Ascending aorta (tissue), 2 donors: ENCODE results near the gene AFP. TPM values are rescaled to one million over a fixed set of nuclear protein-coding genes. Genes with fewer than 3 reads are reported as not detected.

Source experiments
- DNase-seq, 2 donors: peaks; one replicate each; pipeline ENCODE4 v3.0.0-alpha.2; 2019; ENCODE audit warnings: low spot score in 2 of 2
- H3K27ac ChIP-seq, 2 donors: fragments of 200-600 bp; sonication (generic); one replicate each; pipeline ENCODE4 v1.5.1; 2016 to 2017; ENCODE audit warnings: mild to moderate bottlenecking in 1 of 2
- H3K27me3 ChIP-seq: fragments of 200-600 bp; sonication (generic); one replicate; pipeline ENCODE4 v1.5.1; 2017
- H3K36me3 ChIP-seq, 2 donors: fragments of 200-600 bp; sonication (generic); one replicate each; pipeline ENCODE4 v1.5.1; 2016
- H3K4me1 ChIP-seq, 2 donors: fragments of 200-600 bp; sonication (generic); one replicate each; pipeline ENCODE4 v1.5.1; 2016 to 2017; ENCODE audit warnings: mild to moderate bottlenecking in 1 of 2
- H3K4me3 ChIP-seq, 2 donors: fragments of 200-600 bp; sonication (generic); one replicate each; pipeline ENCODE4 v1.5.1; 2016 to 2017; ENCODE audit warnings: mild to moderate bottlenecking in 1 of 2
- H3K9me3 ChIP-seq, 2 donors: fragments of 200-600 bp; sonication (generic); one replicate each; pipeline ENCODE4 v1.5.1; 2016
- CTCF ChIP-seq, 3 experiments: fragments of 200-600 bp in 2 of 3; fragments of 450-650 bp in 1 of 3; sonication (generic) in 2 of 3; IDR thresholded peaks; one replicate each; pipeline ENCODE4 v1.5.1; 2016 to 2019; ENCODE audit warnings: antibody characterized with exemption in 3 of 3, mild to moderate bottlenecking in 1 of 3, moderate library complexity in 1 of 3
- intact Hi-C: fragments of 100-400 bp; cut with DNase I; formaldehyde crosslinking; loops from one replicate; pipeline ENCODE4 v1.15.1; 2023
- total RNA-seq: library from RNA; depleted of rRNA; stranded (reverse); fragments of >200 nt; gene quantifications from one replicate; pipeline ENCODE4 v1.1.0, GENCODE V29; 2016

AFP gene
- total RNA-seq, 1 donor from 2014 or later = not detected

- Histone ChIP-seq H3K27ac (no peak overlapping the region), H3K4me3 (no peak overlapping the region), H3K36me3 (no peaks in the 10 kb centered on the region), H3K9me3 (no peaks in the 10 kb centered on the region), H3K27me3 (no peaks in the 10 kb centered on the region), H3K4me1 (peaks cover 0 to 5% of the 10 kb centered on the region in 2 donors)
- DNase-seq = no peak
- no peak for TF ChIP-seq CTCF (IDR thresholded peaks at IDR 0.05)
- intact Hi-C loops = no loop called here
These were observed 9.6 kb downstream of the AFP start for GRCh38 chr4:73445383-73446335.

GRCh38 chr4:73446336-73446938 is 10.4 kb downstream of the AFP start:
- H3K4me3 ChIP-seq = no peak overlapping the region
- no peaks in the 10 kb centered on the region for H3K27me3 ChIP-seq
- no peaks in the 10 kb centered on the region for H3K36me3 ChIP-seq
- intact Hi-C loops = no loop called here
- peak in 1 of 3 experiments; percentile 35 for TF ChIP-seq CTCF (IDR thresholded peaks at IDR 0.05)
- no peaks in the 10 kb centered on the region for H3K9me3 ChIP-seq
- peaks cover 0 to 7% of the 10 kb centered on the region in 2 donors for H3K4me1 ChIP-seq
- no peak for DNase-seq
- no peak overlapping the region for H3K27ac ChIP-seq

- no peak for DNase-seq
- Histone ChIP-seq H3K36me3 (no peaks in the 10 kb centered on the region), H3K27me3 (no peaks in the 10 kb centered on the region), H3K27ac (no peak overlapping the region), H3K4me3 (no peak overlapping the region), H3K4me1 (peaks cover 0 to 7% of the 10 kb centered on the region in 2 donors), H3K9me3 (no peaks in the 10 kb centered on the region)
- TF ChIP-seq CTCF (IDR thresholded peaks at IDR 0.05) = no peak
- intact Hi-C loops = no loop called here
These were observed 11.7 kb downstream of the AFP start for GRCh38 chr4:73447671-73448070.

- no peaks in the 10 kb centered on the region for H3K36me3 ChIP-seq
- no peaks in the 10 kb centered on the region for H3K9me3 ChIP-seq
- DNase-seq = no peak
- H3K4me3 ChIP-seq = no peak overlapping the region
- intact Hi-C loops = no loop called here
- TF ChIP-seq CTCF (IDR thresholded peaks at IDR 0.05) = no peak
- peaks cover 0 to 7% of the 10 kb centered on the region in 2 donors for H3K4me1 ChIP-seq
- no peak overlapping the region for H3K27ac ChIP-seq
- H3K27me3 ChIP-seq = no peaks in the 10 kb centered on the region
These were observed 12.6 kb downstream of the AFP start for GRCh38 chr4:73448448-73449203.

- no peak for TF ChIP-seq CTCF (IDR thresholded peaks at IDR 0.05)
- H3K27ac ChIP-seq = peak overlapping the region; percentile 52 to 63
These were observed 14.5 kb downstream of the AFP start for GRCh38 chr4:73450398-73451004.

More at GRCh38 chr4:73450398-73451004, 14.5 kb downstream of the AFP start:
- H3K36me3 ChIP-seq = no peaks in the 10 kb centered on the region
- no peaks in the 10 kb centered on the region for H3K9me3 ChIP-seq
- no peak overlapping the region for H3K4me3 ChIP-seq
- intact Hi-C loops = no loop called here
- H3K4me1 ChIP-seq = peaks cover 0 to 7% of the 10 kb centered on the region in 2 donors
- no peak for DNase-seq
- no peaks in the 10 kb centered on the region for H3K27me3 ChIP-seq
